Gastroesophageal sphincter (tissue), 4 donors: ENCODE data around the gene TMEM238. TPM values are rescaled to one million over a fixed set of nuclear protein-coding genes. Genes with fewer than 3 reads are reported as not detected.
"Not testable (repeated sequence)": the region's sequence is repeated elsewhere in the genome, so short reads cannot be mapped to it uniquely, and the experiment has no call there.

Source experiments
- ATAC-seq: fragments of 150-250 bp; one replicate; pipeline ENCODE4 v1.9.1; 2016; ENCODE audit warnings: mild to moderate bottlenecking, moderate library complexity
- H3K27ac ChIP-seq, 4 donors: fragments of 200-600 bp; sonication (generic) in 3 of 4; 1 replicate in 3 of 4; 2 replicates in 1 of 4; pipeline ENCODE4 v1.5.1; 2016 to 2019
- H3K27me3 ChIP-seq: fragments of 200-600 bp; sonication (generic); one replicate; pipeline ENCODE4 v1.5.1; 2019
- H3K36me3 ChIP-seq, 2 donors: fragments of 200-600 bp; sonication (generic); one replicate each; pipeline ENCODE4 v1.5.1; 2019; ENCODE audit warnings: control low read depth in 1 of 2
- H3K4me1 ChIP-seq, 3 donors: fragments of 200-600 bp; sonication (generic); 1 replicate in 2 of 3; 2 replicates in 1 of 3; pipeline ENCODE4 v1.5.1; 2016 to 2019; ENCODE audit warnings: control low read depth in 2 of 3
- H3K4me3 ChIP-seq, 2 donors: fragments of 200-600 bp; sonication (generic); one replicate each; pipeline ENCODE4 v1.5.1; 2019; ENCODE audit warnings: mild to moderate bottlenecking in 1 of 2, moderate library complexity in 1 of 2
- H3K9me3 ChIP-seq, 3 donors: fragments of 200-600 bp; sonication (generic); one replicate each; pipeline ENCODE4 v1.5.1; 2017 to 2019; ENCODE audit warnings: control low read depth in 2 of 3
- CTCF ChIP-seq, 4 experiments: fragments of 200-600 bp in 2 of 4; fragments of 450-650 bp in 2 of 4; sonication (generic) in 1 of 4; IDR thresholded peaks; one replicate each; pipeline ENCODE4 v1.5.1; 2017 to 2019; ENCODE audit warnings: antibody characterized with exemption in 4 of 4, mild to moderate bottlenecking in 2 of 4, moderate library complexity in 2 of 4
- EP300 ChIP-seq: sonication (generic); formaldehyde crosslinking; IDR thresholded peaks from one replicate; pipeline ENCODE4 v1.6.1; 2017; ENCODE audit warnings: antibody characterized with exemption, mild to moderate bottlenecking
- POLR2A ChIP-seq, 2 donors: fragments of 450-650 bp; IDR thresholded peaks; one replicate each; pipeline ENCODE4 v1.6.1; 2017; ENCODE audit warnings: antibody characterized with exemption in 2 of 2, mild to moderate bottlenecking in 2 of 2, moderate library complexity in 1 of 2
- POLR2AphosphoS5 ChIP-seq: sonication (generic); formaldehyde crosslinking; IDR thresholded peaks from one replicate; pipeline ENCODE4 v1.6.1; 2017; ENCODE audit warnings: antibody characterized with exemption
- WGBS, 2 donors: methylation state at CpG; one replicate each; pipeline ENCODE4 v1.1.5; 2018; ENCODE audit warnings: low coverage in 1 of 2; 5-methylcytosine and 5-hydroxymethylcytosine counted together
- total RNA-seq, 4 donors: library from RNA; depleted of rRNA; stranded (reverse); fragments of >200 nt; gene quantifications; one replicate each; pipeline ENCODE4 v1.1.0, GENCODE V29; 2016

Gene TMEM238
- total RNA-seq, 4 donors from 2014 or later = 1.6 to 6.0 TPM; not detected in 2

DNA sequence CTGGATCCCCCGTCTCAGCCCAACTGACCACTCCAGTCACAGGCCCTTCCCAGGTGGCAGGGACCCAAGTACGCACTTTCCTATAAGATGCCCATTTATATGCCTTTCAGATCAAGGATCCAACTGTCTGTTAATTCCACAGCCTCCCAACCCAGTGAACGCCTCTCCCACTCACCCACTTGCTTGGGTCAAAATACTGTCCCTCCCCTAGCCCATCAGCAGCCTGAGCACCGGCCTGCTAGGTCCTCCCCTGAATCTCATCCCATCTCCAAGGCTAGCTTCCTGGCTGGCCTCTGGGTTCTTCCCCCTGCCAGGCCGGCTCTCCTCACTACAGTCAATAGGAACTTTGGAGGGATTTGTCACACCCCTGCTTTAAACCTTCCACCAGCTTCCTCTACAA, 21.5 kb upstream of the TMEM238 start:
- Histone ChIP-seq H3K9me3 (no peaks in the 10 kb centered on the region), H3K27me3 (no peaks in the 10 kb centered on the region), H3K4me3 (no peak overlapping the region), H3K27ac (no peak overlapping the region), H3K4me1 (peaks cover 0 to 22% (median 16%) of the 10 kb centered on the region in 3 donors), H3K36me3 (peaks cover 0 to 56% of the 10 kb centered on the region in 2 donors)
- ATAC-seq = no peak
- 33 to 80% methylated on average over 1 of the region's 5 CpGs for WGBS, 2 donors
- TF ChIP-seq EP300 (no peak), CTCF (IDR thresholded peaks at IDR 0.05) (no peak), POLR2AphosphoS5 (no peak)

DNA sequence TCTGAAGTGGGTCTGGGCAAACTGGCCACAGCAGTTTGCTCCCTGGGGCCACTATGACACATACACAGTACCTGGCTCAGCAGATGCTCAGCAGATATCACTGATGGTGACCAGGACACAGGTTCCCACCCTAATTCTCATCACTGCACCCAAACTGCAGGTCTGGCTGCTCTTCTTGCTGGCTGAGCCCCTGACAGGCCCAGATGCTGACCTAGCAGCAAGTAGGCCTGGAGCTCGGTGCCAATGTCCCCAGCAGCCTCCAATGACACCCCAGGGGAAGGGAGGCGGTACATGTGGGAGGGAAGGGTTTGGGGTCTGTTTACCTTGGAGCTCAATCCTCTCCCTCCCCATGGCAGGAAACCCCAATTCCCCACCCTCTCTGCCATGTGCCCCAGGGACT, 18.4 kb upstream of the TMEM238 start:
- no peak overlapping the region for H3K4me3 ChIP-seq
- WGBS, 2 donors = no CpG with 5 or more reads among the region's 2 CpGs

GRCh38 chr19:55401390-55401789, 17.3 kb upstream of the TMEM238 start:
- not testable (repeated sequence) for H3K27ac ChIP-seq, H3K4me3 ChIP-seq, H3K27me3 ChIP-seq, ATAC-seq, H3K9me3 ChIP-seq
- 54% methylated on average over 5 of the region's 28 CpGs; no CpG with 5 or more reads in 1 of the 2 donors for WGBS, 2 donors
- Histone ChIP-seq H3K4me1 (peaks cover 0 to 11% (median 8%) of the 10 kb centered on the region in 3 donors), H3K36me3 (peaks cover 0 to 69% of the 10 kb centered on the region in 2 donors)

More for the DNA sequence above, 18.4 kb upstream of the TMEM238 start:
- Histone ChIP-seq H3K4me1 (peaks cover 0 to 18% (median 13%) of the 10 kb centered on the region in 3 donors), H3K27ac (no peak overlapping the region), H3K9me3 (no peaks in the 10 kb centered on the region), H3K27me3 (no peaks in the 10 kb centered on the region), H3K36me3 (peaks cover 0 to 69% of the 10 kb centered on the region in 2 donors)
- no peak for ATAC-seq
- no peak for TF ChIP-seq POLR2A (IDR thresholded peaks at IDR 0.05)
- TF ChIP-seq CTCF (IDR thresholded peaks at IDR 0.05) = no peak
- TF ChIP-seq POLR2AphosphoS5 = no peak
- TF ChIP-seq EP300 = no peak

GRCh38 chr19:55400281-55401087, 16.4 kb upstream of the TMEM238 start:
- H3K27ac ChIP-seq = no peak overlapping the region
- H3K27me3 ChIP-seq = no peaks in the 10 kb centered on the region
- 83 to 85% methylated on average over 3 to 4 of the region's 14 CpGs for WGBS, 2 donors
- no peak for ATAC-seq
- H3K36me3 ChIP-seq = peaks cover 0 to 60% of the 10 kb centered on the region in 2 donors
- H3K4me1 ChIP-seq = peaks cover 0 to 2% (median 0%) of the 10 kb centered on the region in 3 donors
- no peak overlapping the region for H3K4me3 ChIP-seq
- no peaks in the 10 kb centered on the region for H3K9me3 ChIP-seq
- TF ChIP-seq POLR2A (IDR thresholded peaks at IDR 0.05) = no peak

DNA sequence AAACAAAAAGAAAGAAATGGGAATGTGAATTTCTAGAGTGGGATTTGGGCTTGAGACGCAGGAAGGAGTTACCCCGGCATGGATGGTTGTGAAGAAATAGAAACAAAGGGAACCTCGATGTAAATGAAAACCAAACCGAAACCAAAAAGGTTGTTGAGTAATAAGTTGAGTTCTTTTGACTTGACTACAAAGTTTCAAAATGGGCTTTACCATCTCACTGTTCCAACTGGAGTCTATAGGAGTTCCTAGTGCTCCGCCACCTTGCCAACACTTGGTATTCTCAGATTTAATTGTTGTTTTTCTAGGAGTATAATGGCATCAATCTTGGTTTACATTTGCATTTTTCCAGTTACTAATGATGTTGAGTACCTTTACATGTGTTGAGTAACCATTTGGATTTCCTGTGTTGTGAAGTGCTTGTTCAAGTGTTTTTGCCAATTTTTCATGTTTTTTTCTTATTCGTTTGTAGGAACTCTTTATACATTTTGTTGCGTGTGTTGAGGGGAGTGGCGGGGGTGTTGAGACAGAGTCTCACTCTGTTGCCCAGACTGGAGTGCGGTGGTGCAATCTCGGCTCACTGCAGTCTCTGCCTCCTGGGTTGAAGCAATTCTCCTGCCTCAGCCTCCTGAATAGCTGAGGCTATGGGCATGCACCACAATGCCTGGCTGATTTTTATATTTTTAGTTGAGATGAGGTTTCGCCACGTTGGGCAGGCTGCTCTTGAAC, 14.3 kb upstream of the TMEM238 start:
- TF ChIP-seq POLR2AphosphoS5 (no peak), CTCF (IDR thresholded peaks at IDR 0.05) (no peak), EP300 (no peak), POLR2A (IDR thresholded peaks at IDR 0.05) (no peak)
- Histone ChIP-seq H3K27me3 (no peaks in the 10 kb centered on the region), H3K27ac (no peak overlapping the region), H3K36me3 (peaks cover 0 to 40% of the 10 kb centered on the region in 2 donors), H3K4me3 (no peak overlapping the region), H3K9me3 (no peaks in the 10 kb centered on the region), H3K4me1 (no peaks in the 10 kb centered on the region)
- ATAC-seq = no peak
- 85 to 89% methylated on average over 11 to 12 of the region's 12 CpGs for WGBS, 2 donors
